ENCODE results near the gene DSCAM.
"Not testable (repeated sequence)": the region's sequence is repeated elsewhere in the genome, so short reads cannot be mapped to it uniquely, and the experiment has no call there.

DSCAM gene

GRCh38 chr21:40517646-40518045, 329.3 kb downstream of the DSCAM start:
- DNase-seq: no peak

GRCh38 chr21:40516335-40516734, 330.6 kb downstream of the DSCAM start:
- peak; percentile 27 for DNase-seq

- DNase-seq: peak; percentile 67
Measured at GRCh38 chr21:40512590-40512989, 334.4 kb downstream of the DSCAM start.

GRCh38 chr21:40507978-40508377, 339.0 kb downstream of the DSCAM start:
- DNase-seq: no peak

GRCh38 chr21:40505681-40506080, 341.3 kb downstream of the DSCAM start:
- DNase-seq: no peak

- no peak for DNase-seq
Measured at GRCh38 chr21:40505244-40505643, 341.7 kb downstream of the DSCAM start.

GRCh38 chr21:40504825-40505224, 342.1 kb downstream of the DSCAM start:
- DNase-seq: no peak

- DNase-seq: no peak
Measured at GRCh38 chr21:40496116-40496515, 350.8 kb downstream of the DSCAM start.

GRCh38 chr21:40490408-40490807, 356.6 kb downstream of the DSCAM start:
- no peak for DNase-seq

GRCh38 chr21:40489001-40489400, 358.0 kb downstream of the DSCAM start:
- no peak for DNase-seq

GRCh38 chr21:40481764-40482163, 365.2 kb downstream of the DSCAM start:
- no peak for DNase-seq

GRCh38 chr21:40474513-40474912, 372.4 kb downstream of the DSCAM start:
- DNase-seq: no peak

GRCh38 chr21:40472013-40472412, 374.9 kb downstream of the DSCAM start:
- no peak for DNase-seq

GRCh38 chr21:40471103-40471502, 375.9 kb downstream of the DSCAM start:
- DNase-seq: peak; percentile 13

GRCh38 chr21:40466893-40467483, 380.0 kb downstream of the DSCAM start:
- peak; percentile 50 for DNase-seq

- DNase-seq: no peak
Measured at GRCh38 chr21:40465382-40465781, 381.6 kb downstream of the DSCAM start.

GRCh38 chr21:40463176-40463575, 383.8 kb downstream of the DSCAM start:
- no peak for DNase-seq

GRCh38 chr21:40461008-40461407, 385.9 kb downstream of the DSCAM start:
- DNase-seq: no peak

- no peak for DNase-seq
Measured at GRCh38 chr21:40457741-40458140, 389.2 kb downstream of the DSCAM start.

GRCh38 chr21:40454057-40454456, 392.9 kb downstream of the DSCAM start:
- DNase-seq: no peak

- no peak for DNase-seq
Measured at GRCh38 chr21:40453183-40453582, 393.8 kb downstream of the DSCAM start.

GRCh38 chr21:40452548-40452947, 394.4 kb downstream of the DSCAM start:
- DNase-seq: no peak

- no peak for DNase-seq
Measured at GRCh38 chr21:40447016-40447415, 399.9 kb downstream of the DSCAM start.

GRCh38 chr21:40445349-40445921, 401.5 kb downstream of the DSCAM start:
- no peak for DNase-seq

GRCh38 chr21:40439581-40439980, 407.4 kb downstream of the DSCAM start:
- DNase-seq: not testable (repeated sequence)
